SK-N-SH treated with all-trans-retinoic acid at 6 μM for 48 hours (cell line): ENCODE measurements around the gene APBB1IP.

ENCODE experiments used
- PATZ1 ChIP-seq: fragments of 250-450 bp; sonication (Bioruptor Pico); IDR thresholded peaks from 2 replicates; pipeline ENCODE4 v1.8.0; 2020; ENCODE audit warnings: mild to moderate bottlenecking, moderate library complexity, borderline replicate concordance
- RARB ChIP-seq: fragments of 250-450 bp; sonication (Bioruptor Pico); IDR thresholded peaks from 2 replicates; pipeline ENCODE4 v1.8.0; 2021; ENCODE audit warnings: mild to moderate bottlenecking, moderate library complexity

GRCh38 chr10:26475386-26475785 lies 37.2 kb downstream of the APBB1IP start:
- TF ChIP-seq RARB (CRISPR knock-in tag) = no peak
- TF ChIP-seq PATZ1 (CRISPR knock-in tag) = no peak
